Effector memory CD8-positive, alpha-beta T cell (primary cell): ENCODE results near the gene NOL9.

ENCODE experiments used
- ATAC-seq: fragments of 150-1000 bp; cut with Tn5 transposase; replicated peaks from 2 replicates; pipeline ENCODE4 v1.10.0; 2021; ENCODE audit warnings: mild to moderate bottlenecking, moderate library complexity
- DNase-seq, 3 experiments: peaks; one replicate each; pipeline ENCODE4 v3.0.0; 2021
- H3K27ac Mint-ChIP-seq, 2 donors: one replicate each; pipeline ENCODE4 v1.8.0; 2022; ENCODE audit warnings: mild to moderate bottlenecking in 2 of 2, mixed read lengths in 2 of 2, moderate library complexity in 2 of 2
- H3K27me3 Mint-ChIP-seq, 2 donors: one replicate each; pipeline ENCODE4 v1.8.0; 2022; ENCODE audit warnings: mixed read lengths in 2 of 2
- H3K36me3 Mint-ChIP-seq: one replicate; pipeline ENCODE4 v1.8.0; 2022; ENCODE audit warnings: mild to moderate bottlenecking, moderate library complexity, mixed read lengths; ENCODE audit not compliant: insufficient read depth
- H3K4me1 Mint-ChIP-seq, 2 donors: one replicate each; pipeline ENCODE4 v1.8.0; 2022; ENCODE audit warnings: low read depth in 2 of 2, mixed read lengths in 2 of 2
- H3K4me3 Mint-ChIP-seq, 2 donors: one replicate each; pipeline ENCODE4 v1.8.0; 2022; ENCODE audit warnings: mild to moderate bottlenecking in 2 of 2, mixed read lengths in 2 of 2, moderate library complexity in 2 of 2
- H3K9me3 Mint-ChIP-seq, 2 donors: one replicate each; pipeline ENCODE4 v1.8.0; 2022; ENCODE audit warnings: mixed read lengths in 2 of 2

The NOL9 gene

DNA sequence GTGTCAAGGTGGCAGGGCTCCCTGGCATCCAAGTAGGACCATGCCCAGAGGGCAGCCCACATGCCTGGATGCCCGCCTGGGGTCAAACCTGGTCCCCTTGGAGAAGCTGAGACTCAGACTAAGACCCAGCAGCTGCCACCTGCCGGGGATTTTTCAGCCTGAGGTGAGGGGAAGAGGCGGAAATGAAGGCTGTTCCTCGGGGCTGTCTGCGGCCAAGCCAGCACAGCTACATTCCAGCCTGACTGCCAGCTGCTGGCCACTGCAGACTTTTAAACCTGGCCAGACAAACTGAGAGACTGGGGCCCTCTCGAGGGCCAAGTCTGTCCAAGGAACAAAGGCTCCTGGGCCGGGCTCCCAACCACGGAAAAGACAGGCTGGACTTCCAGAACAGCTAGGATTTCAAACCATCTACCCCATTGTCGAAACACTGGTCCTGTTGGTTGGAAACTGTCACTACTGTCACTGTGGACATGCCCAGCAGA is 41.0 kb downstream of the NOL9 start:
- no peaks in the 10 kb centered on the region for H3K9me3 Mint-ChIP-seq
- H3K4me1 Mint-ChIP-seq = no peaks in the 10 kb centered on the region
- no peaks in the 10 kb centered on the region for H3K36me3 Mint-ChIP-seq
- H3K4me3 Mint-ChIP-seq = no peak overlapping the region
- no peak overlapping the region for H3K27ac Mint-ChIP-seq
- H3K27me3 Mint-ChIP-seq = peaks cover 0 to 5% of the 10 kb centered on the region in 2 donors
- ATAC-seq = no peak
- no peak for DNase-seq

DNA sequence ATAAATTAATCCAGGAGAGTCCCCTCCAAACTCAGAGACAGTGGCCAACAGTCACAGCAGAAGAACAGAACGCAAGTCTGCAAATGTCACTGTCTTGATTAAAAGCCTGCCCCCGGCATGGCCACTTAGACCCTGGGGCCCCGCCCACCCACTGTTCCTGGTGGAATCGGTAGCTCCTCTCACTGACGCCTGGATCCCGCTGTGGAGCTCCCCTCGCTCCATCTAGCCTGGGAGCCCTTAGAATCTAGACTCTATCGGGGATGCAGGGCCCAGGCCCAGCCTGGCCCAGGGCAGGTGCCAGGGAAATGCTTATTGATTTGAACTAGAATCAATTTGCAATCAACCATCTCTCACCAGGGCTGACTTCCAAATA is 41.4 kb downstream of the NOL9 start:
- Mint-ChIP-seq H3K4me3 (no peak overlapping the region), H3K27me3 (peaks cover 0 to 8% of the 10 kb centered on the region in 2 donors), H3K36me3 (no peaks in the 10 kb centered on the region), H3K9me3 (no peaks in the 10 kb centered on the region), H3K4me1 (no peaks in the 10 kb centered on the region), H3K27ac (no peak overlapping the region)
- ATAC-seq (no peak), DNase-seq (no peak)

GRCh38 chr1:6512245-6512907 is 41.9 kb downstream of the NOL9 start:
- H3K4me3 Mint-ChIP-seq = no peak overlapping the region
- no peak for DNase-seq
- peaks cover 0 to 8% of the 10 kb centered on the region in 2 donors for H3K27me3 Mint-ChIP-seq
- ATAC-seq = no peak
- no peaks in the 10 kb centered on the region for H3K4me1 Mint-ChIP-seq
- H3K27ac Mint-ChIP-seq = no peak overlapping the region
- H3K9me3 Mint-ChIP-seq = no peaks in the 10 kb centered on the region
- no peaks in the 10 kb centered on the region for H3K36me3 Mint-ChIP-seq

GRCh38 chr1:6511561-6512244 is 42.6 kb downstream of the NOL9 start:
- no peaks in the 10 kb centered on the region for H3K4me1 Mint-ChIP-seq
- peaks cover 5 to 14% of the 10 kb centered on the region in 2 donors for H3K27me3 Mint-ChIP-seq
- ATAC-seq = no peak
- H3K27ac Mint-ChIP-seq = no peak overlapping the region
- no peaks in the 10 kb centered on the region for H3K36me3 Mint-ChIP-seq
- no peak overlapping the region for H3K4me3 Mint-ChIP-seq
- DNase-seq = no peak
- no peaks in the 10 kb centered on the region for H3K9me3 Mint-ChIP-seq

DNA sequence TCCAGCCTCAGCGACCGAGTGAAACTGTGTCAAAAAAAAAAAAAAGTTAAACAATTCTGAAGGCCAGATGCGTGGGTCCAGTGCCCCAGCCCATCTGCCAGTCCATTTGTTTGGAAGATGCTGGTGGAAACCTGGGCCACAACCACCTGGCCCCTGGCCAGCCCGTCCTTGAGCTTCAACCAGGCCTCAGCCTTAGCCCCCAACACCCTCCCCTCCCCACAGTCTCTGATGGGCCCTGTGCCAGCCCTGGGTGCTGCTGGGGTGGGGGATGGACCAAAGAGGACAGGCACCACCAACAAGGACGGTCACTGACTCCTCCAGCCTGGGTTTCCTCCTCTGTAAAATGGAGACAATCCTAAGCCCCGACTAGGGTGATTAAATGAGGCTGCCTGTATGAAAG is 43.3 kb downstream of the NOL9 start:
- H3K27ac Mint-ChIP-seq = no peak overlapping the region
- no peak overlapping the region for H3K4me3 Mint-ChIP-seq
- peaks cover 8 to 18% of the 10 kb centered on the region in 2 donors for H3K27me3 Mint-ChIP-seq
- H3K9me3 Mint-ChIP-seq = no peaks in the 10 kb centered on the region
- H3K4me1 Mint-ChIP-seq = no peaks in the 10 kb centered on the region
- ATAC-seq (no peak), DNase-seq (no peak)
- no peaks in the 10 kb centered on the region for H3K36me3 Mint-ChIP-seq

DNA sequence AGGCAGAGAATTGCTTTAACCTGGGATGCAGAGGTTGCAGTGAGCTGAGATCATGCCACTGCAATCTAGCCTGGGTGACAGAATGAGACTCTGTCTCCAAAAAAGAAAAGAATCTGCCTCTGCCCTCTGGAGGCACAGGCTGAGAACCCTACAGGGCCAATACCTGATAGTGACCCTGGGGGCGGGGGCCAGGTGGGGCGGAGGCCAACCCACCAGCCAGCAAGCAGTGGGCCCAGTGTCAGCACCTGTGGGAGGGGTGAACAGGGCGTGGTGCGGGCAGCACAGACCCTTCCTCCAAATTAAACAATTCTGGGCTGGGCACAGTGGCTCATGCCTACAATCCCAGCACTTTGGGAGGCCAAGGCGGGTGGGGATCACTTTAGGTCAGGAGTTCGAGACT is 43.8 kb downstream of the NOL9 start:
- Mint-ChIP-seq H3K4me1 (no peaks in the 10 kb centered on the region), H3K9me3 (no peaks in the 10 kb centered on the region), H3K4me3 (no peak overlapping the region), H3K27me3 (peaks cover 9 to 21% of the 10 kb centered on the region in 2 donors), H3K27ac (no peak overlapping the region), H3K36me3 (no peaks in the 10 kb centered on the region)
- ATAC-seq (no peak), DNase-seq (no peak)

DNA sequence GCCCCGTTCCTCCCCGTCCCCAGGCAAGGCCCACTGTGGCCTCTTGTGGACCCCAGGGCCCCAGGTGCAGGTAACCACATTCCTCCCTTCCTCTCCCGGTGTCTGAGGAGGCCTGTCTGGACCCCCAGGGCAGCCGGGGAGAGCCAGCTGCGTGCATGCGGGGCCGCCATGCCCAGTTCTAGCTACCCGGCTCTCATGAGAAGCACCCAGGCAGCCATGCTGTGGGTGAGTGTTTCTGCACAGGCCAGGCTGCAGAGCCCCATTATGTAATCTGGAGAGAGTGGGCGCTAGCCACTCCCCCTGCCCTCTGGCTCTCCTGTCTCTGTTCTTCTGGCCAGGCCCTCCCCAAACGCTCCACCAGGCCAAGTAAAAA is 44.4 kb downstream of the NOL9 start:
- no peak overlapping the region for H3K27ac Mint-ChIP-seq
- H3K36me3 Mint-ChIP-seq = no peaks in the 10 kb centered on the region
- H3K4me1 Mint-ChIP-seq = no peaks in the 10 kb centered on the region
- no peak overlapping the region for H3K4me3 Mint-ChIP-seq
- H3K27me3 Mint-ChIP-seq = peaks cover 13 to 27% of the 10 kb centered on the region in 2 donors
- H3K9me3 Mint-ChIP-seq = no peaks in the 10 kb centered on the region
- no peak for ATAC-seq
- no peak for DNase-seq

DNA sequence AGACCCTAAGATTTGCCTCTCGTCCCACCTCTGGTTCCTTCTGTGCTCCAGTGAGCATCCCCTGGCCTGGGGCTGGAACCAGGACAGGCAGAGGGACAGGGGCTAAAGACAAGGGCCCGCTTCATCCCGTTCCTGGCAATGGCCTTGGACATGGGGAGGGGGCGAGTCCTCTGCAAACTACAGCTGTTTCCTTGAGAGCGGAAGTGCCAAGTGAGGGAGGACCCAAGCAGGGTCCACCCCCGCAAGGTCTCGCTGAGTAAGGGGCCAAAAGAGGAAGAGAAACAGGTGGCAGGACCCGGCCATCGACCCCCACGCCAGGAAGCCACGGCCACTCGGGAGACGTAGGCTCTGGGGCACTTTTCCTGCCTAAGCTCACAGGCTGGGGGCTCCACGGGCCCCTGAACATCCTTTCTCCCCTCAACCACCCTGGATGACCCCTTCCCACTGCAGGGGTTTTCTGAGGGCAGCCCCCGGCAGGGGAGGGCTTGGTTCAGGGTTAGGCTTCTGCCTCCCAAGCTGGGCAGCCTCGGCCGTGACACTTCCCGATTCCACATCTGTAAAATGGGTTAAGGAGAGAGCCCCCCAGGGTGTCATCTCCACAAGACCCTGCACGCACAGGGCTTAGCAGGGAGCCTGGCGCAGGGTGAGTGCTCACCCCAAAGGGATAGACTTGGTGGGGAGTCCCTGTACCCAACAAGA is 44.9 kb downstream of the NOL9 start:
- no peak for ATAC-seq
- no peaks in the 10 kb centered on the region for H3K9me3 Mint-ChIP-seq
- H3K36me3 Mint-ChIP-seq = no peaks in the 10 kb centered on the region

GRCh38 chr1:6508816-6509189 is 45.5 kb downstream of the NOL9 start:
- Mint-ChIP-seq H3K27me3 (peaks cover 13 to 37% of the 10 kb centered on the region in 2 donors), H3K4me3 (no peak overlapping the region), H3K36me3 (no peaks in the 10 kb centered on the region), H3K27ac (no peak overlapping the region), H3K9me3 (no peaks in the 10 kb centered on the region), H3K4me1 (no peaks in the 10 kb centered on the region)
- ATAC-seq (no peak), DNase-seq (no peak)

More for the DNA sequence above, 44.9 kb downstream of the NOL9 start:
- H3K27ac Mint-ChIP-seq = no peak overlapping the region
- H3K4me3 Mint-ChIP-seq = no peak overlapping the region
- DNase-seq = no peak
- peaks cover 13 to 31% of the 10 kb centered on the region in 2 donors for H3K27me3 Mint-ChIP-seq
- H3K4me1 Mint-ChIP-seq = no peaks in the 10 kb centered on the region

GRCh38 chr1:6508154-6508815 is 46.0 kb downstream of the NOL9 start:
- Mint-ChIP-seq H3K36me3 (no peaks in the 10 kb centered on the region), H3K27me3 (peaks cover 13 to 39% of the 10 kb centered on the region in 2 donors), H3K27ac (no peak overlapping the region), H3K4me3 (no peak overlapping the region), H3K9me3 (no peaks in the 10 kb centered on the region), H3K4me1 (no peaks in the 10 kb centered on the region)
- no peak for ATAC-seq
- no peak for DNase-seq

- Mint-ChIP-seq H3K4me3 (no peak overlapping the region), H3K36me3 (no peaks in the 10 kb centered on the region), H3K27me3 (peaks cover 13 to 39% of the 10 kb centered on the region in 2 donors), H3K27ac (no peak overlapping the region), H3K4me1 (no peaks in the 10 kb centered on the region), H3K9me3 (no peaks in the 10 kb centered on the region)
- ATAC-seq = no peak
- DNase-seq = no peak
These were observed 46.8 kb downstream of the NOL9 start for GRCh38 chr1:6507461-6507911.

- no peaks in the 10 kb centered on the region for H3K36me3 Mint-ChIP-seq
- no peaks in the 10 kb centered on the region for H3K4me1 Mint-ChIP-seq
- no peaks in the 10 kb centered on the region for H3K9me3 Mint-ChIP-seq
- DNase-seq = no peak
- H3K4me3 Mint-ChIP-seq = no peak overlapping the region
- H3K27ac Mint-ChIP-seq = no peak overlapping the region
- ATAC-seq = no peak
- H3K27me3 Mint-ChIP-seq = peaks cover 13 to 41% of the 10 kb centered on the region in 2 donors
These were observed 47.3 kb downstream of the NOL9 start for GRCh38 chr1:6507037-6507428.

DNA sequence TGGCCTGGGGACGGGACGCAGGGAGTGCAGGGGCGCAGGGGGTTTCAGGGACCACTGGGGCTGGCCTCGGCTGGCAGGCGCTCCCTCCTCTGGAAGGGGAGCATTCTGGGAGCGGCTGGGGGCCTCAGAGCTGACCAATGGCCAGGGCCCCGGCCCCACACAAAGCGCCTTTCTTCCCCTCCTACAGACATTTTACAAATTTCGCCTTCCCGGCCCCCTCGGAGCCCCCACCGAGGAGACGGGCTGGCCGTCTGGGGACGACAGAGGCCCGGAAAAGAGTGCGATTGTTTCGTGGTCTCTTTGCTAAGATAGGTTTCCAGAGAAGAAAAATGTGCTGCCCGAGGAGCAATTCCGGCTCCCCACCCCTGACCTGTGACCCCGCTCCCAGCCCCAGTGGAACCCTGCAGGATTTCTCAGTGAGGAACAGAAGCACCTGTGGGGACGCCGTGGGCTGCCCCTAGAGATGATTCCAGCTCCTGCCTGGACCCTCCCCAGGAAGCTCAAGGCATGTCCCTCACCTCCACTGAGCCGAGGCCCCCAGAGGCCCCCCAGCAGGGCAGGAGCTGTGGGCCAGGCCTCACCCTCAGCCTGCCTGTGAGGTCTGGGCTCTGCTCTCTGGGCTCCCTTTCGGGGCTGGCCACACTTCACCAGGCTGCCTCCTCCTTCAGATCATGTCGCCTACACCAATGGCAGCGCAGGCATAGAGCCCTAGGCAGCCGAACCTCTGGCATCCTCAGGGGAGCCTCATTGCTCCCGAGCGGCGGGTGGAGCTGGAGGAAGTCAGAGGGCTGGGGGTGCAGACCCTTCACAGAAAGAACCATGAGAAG is 47.9 kb downstream of the NOL9 start:
- Mint-ChIP-seq H3K4me3 (no peak overlapping the region), H3K36me3 (no peaks in the 10 kb centered on the region), H3K27ac (no peak overlapping the region), H3K9me3 (no peaks in the 10 kb centered on the region), H3K27me3 (peaks cover 17 to 47% of the 10 kb centered on the region in 2 donors), H3K4me1 (no peaks in the 10 kb centered on the region)
- DNase-seq = no peak
- no peak for ATAC-seq
